IMR-90 (cell line): Measurements from ENCODE around the gene PARL. TPM values are rescaled to one million over a fixed set of nuclear protein-coding genes. Genes with fewer than 3 reads are reported as not detected.

Experiments used
- ATAC-seq: fragments of 200-7000 bp; cut with Tn5 transposase; 2 replicates; pipeline ENCODE4 v1.9.1; 2020; ENCODE audit warnings: low read depth, mild to moderate bottlenecking, moderate library complexity
- BruUV-seq: library from RNA; stranded (reverse); fragments of 400-500 nt; replicated peaks from 2 replicates; lab custom pipeline; 2021; lab: Mats Ljungman, UMichigan
- CTCF ChIA-PET: fragments of 300-600 bp; formaldehyde crosslinking; extraction: SDS; loops from one replicate; lab custom pipeline; 2021; ENCODE audit warnings: antibody characterized with exemption; lab: Yijun Ruan, JAX
- POLR2A ChIA-PET: fragments of 300-600 bp; sonication (Branson Sonifier 250); formaldehyde crosslinking; loops from one replicate; lab custom pipeline; 2022; ENCODE audit warnings: antibody characterized with exemption; ENCODE audit not compliant: unreplicated experiment; lab: Charles Lee
- DNase-seq: peaks from one replicate; pipeline ENCODE4 v3.0.0; 2013
- H2AFZ ChIP-seq: replicated peaks from 2 replicates; pipeline ENCODE3; 2013; ENCODE audit warnings: low read length, mild to moderate bottlenecking; ENCODE audit not compliant: poor library complexity
- H2AK5ac ChIP-seq: 2 replicates; pipeline ENCODE4 v1.6.1; 2013; ENCODE audit warnings: low read depth, low read length, inconsistent platforms
- H2AK9ac ChIP-seq: replicated peaks from 2 replicates; pipeline ENCODE3; 2013; ENCODE audit warnings: mild to moderate bottlenecking, low read depth, low read length, moderate library complexity; ENCODE audit not compliant: poor library complexity
- H2BK120ac ChIP-seq: 2 replicates; pipeline ENCODE4 v1.6.1; 2013; ENCODE audit warnings: low read depth, low read length, inconsistent platforms
- H2BK15ac ChIP-seq: 3 replicates; pipeline ENCODE4 v1.6.1; 2013; ENCODE audit warnings: low read depth, low read length, inconsistent platforms
- H2BK20ac ChIP-seq: 2 replicates; pipeline ENCODE4 v1.6.1; 2013; ENCODE audit warnings: low read depth, mild to moderate bottlenecking, inconsistent platforms, low read length, moderate library complexity
- H2BK5ac ChIP-seq: 2 replicates; pipeline ENCODE4 v1.6.1; 2013; ENCODE audit warnings: mild to moderate bottlenecking, low read depth, low read length, inconsistent platforms; ENCODE audit not compliant: poor library complexity, severe bottlenecking
- H3K14ac ChIP-seq: replicated peaks from 2 replicates; pipeline ENCODE4 v1.6.1; 2013; ENCODE audit warnings: low read depth, low read length, inconsistent platforms
- H3K18ac ChIP-seq: 2 replicates; pipeline ENCODE4 v1.6.1; 2013; ENCODE audit warnings: low read depth, low read length, control low read depth
- H3K23ac ChIP-seq: 2 replicates; pipeline ENCODE4 v1.6.1; 2013; ENCODE audit warnings: low read depth, low read length, inconsistent platforms
- H3K27ac ChIP-seq: 2 replicates; pipeline ENCODE4 v1.5.1; 2013; ENCODE audit warnings: mild to moderate bottlenecking, control low read depth, low read length; ENCODE audit not compliant: insufficient read depth
- H3K27me3 ChIP-seq: 2 replicates; pipeline ENCODE4 v1.6.1; 2013; ENCODE audit warnings: low read length; ENCODE audit not compliant: control insufficient read depth, insufficient read depth
- H3K36me3 ChIP-seq: 2 replicates; pipeline ENCODE4 v1.6.1; 2013; ENCODE audit warnings: low read length, mixed read lengths; ENCODE audit not compliant: control insufficient read depth, insufficient read depth
- H3K4ac ChIP-seq: 2 replicates; pipeline ENCODE4 v1.6.1; 2013; ENCODE audit warnings: low read depth, low read length, inconsistent platforms
- H3K4me1 ChIP-seq: 2 replicates; pipeline ENCODE4 v1.6.1; 2013; ENCODE audit warnings: low read length, mixed read lengths; ENCODE audit not compliant: control insufficient read depth, insufficient read depth
- H3K4me2 ChIP-seq: 2 replicates; pipeline ENCODE4 v1.6.1; 2013; ENCODE audit warnings: low read depth, mild to moderate bottlenecking, control low read depth, low read length, moderate library complexity
- H3K4me3 ChIP-seq: 2 replicates; pipeline ENCODE4 v1.5.1; 2013; ENCODE audit warnings: low read depth, mild to moderate bottlenecking, control low read depth, low read length, moderate library complexity; ENCODE audit not compliant: insufficient read depth
- H3K56ac ChIP-seq: 2 replicates; pipeline ENCODE4 v1.6.1; 2013; ENCODE audit warnings: low read length, inconsistent platforms; ENCODE audit not compliant: insufficient read depth; ENCODE audit errors: extremely low read depth
- H3K79me1 ChIP-seq, 2 experiments: 2 replicates each; pipeline ENCODE4 v1.6.1; 2013; ENCODE audit warnings: low read length in 2 of 2, inconsistent platforms in 1 of 2, low read depth in 1 of 2
- H3K9ac ChIP-seq: 2 replicates; pipeline ENCODE4 v1.6.1; 2013; ENCODE audit warnings: low read depth, low read length, control low read depth
- H3K9me1 ChIP-seq: 2 replicates; pipeline ENCODE4 v1.6.1; 2013; ENCODE audit warnings: low read length, inconsistent platforms; ENCODE audit not compliant: insufficient read depth
- H3K9me3 ChIP-seq: 2 replicates; pipeline ENCODE4 v1.6.1; 2013; ENCODE audit warnings: low read length; ENCODE audit not compliant: control insufficient read depth, insufficient read depth
- H4K20me1 ChIP-seq: 2 replicates; pipeline ENCODE4 v1.6.1; 2013; ENCODE audit warnings: low read length, inconsistent platforms; ENCODE audit not compliant: insufficient read depth
- H4K5ac ChIP-seq: 2 replicates; pipeline ENCODE4 v1.6.1; 2013; ENCODE audit warnings: mild to moderate bottlenecking, low read depth, low read length, control low read depth
- H4K8ac ChIP-seq, 2 experiments: 2 replicates each; pipeline ENCODE4 v1.6.1; 2013; ENCODE audit warnings: low read depth in 2 of 2, low read length in 2 of 2, control low read depth in 1 of 2, inconsistent platforms in 1 of 2
- H4K91ac ChIP-seq: 2 replicates; pipeline ENCODE4 v1.6.1; 2013; ENCODE audit warnings: low read depth, low read length, inconsistent platforms; ENCODE audit not compliant: insufficient read depth
- MAZ ChIP-seq: IDR thresholded peaks from 2 replicates; pipeline ENCODE4 v1.6.1; 2012; ENCODE audit warnings: low read depth, mild to moderate bottlenecking, low read length, improper control_type of control experiment, moderate library complexity, borderline replicate concordance
- NFE2L2 ChIP-seq: fragments of 150-350 bp; IDR thresholded peaks from 2 replicates; pipeline ENCODE4 v1.6.1; 2016; ENCODE audit warnings: low read depth, mild to moderate bottlenecking, low read length
- RAD21 ChIP-seq: IDR thresholded peaks from 2 replicates; pipeline ENCODE4 v1.6.1; 2012; ENCODE audit warnings: low read length, improper control_type of control experiment
- WGBS, 2 experiments: methylation state at CpG; one replicate each; pipeline versions ENCODE4 v1.1.5 to v1.1.7; 2013; ENCODE audit warnings: missing lambda C conversion rate in 2 of 2; ENCODE audit not compliant: insufficient read length in 1 of 2; ENCODE audit errors: extremely low coverage in 2 of 2; 5-methylcytosine and 5-hydroxymethylcytosine counted together
- dilution Hi-C: fragments of 300-500 bp; cut with HindIII; formaldehyde crosslinking; loops from one replicate; pipeline ENCODE4 v1.14.3; 2018; ENCODE audit warnings: low sequenced_read_pairs; ENCODE audit not compliant: unreplicated experiment
- in situ Hi-C: fragments of 300-500 bp; cut with MboI; formaldehyde crosslinking; loops from 3 replicates; pipeline ENCODE4 v1.14.3; 2019; ENCODE audit warnings: low sequenced_read_pairs, inconsistent platforms, mixed read lengths
- intact Hi-C: fragments of 100-400 bp; cut with micrococcal nuclease; formaldehyde crosslinking; loops from 2 replicates; pipeline ENCODE4 v1.10.0; 2022
- polyA plus RNA-seq, 3 experiments: library from polyadenylated mRNA; depleted of rRNA; stranded (reverse); fragments of >200 nt; gene quantifications; 2 replicates each; pipeline ENCODE4 v1.2.3, GENCODE V29; 2012; ENCODE audit warnings: low replicate concordance in 1 of 3
- total RNA-seq: library from RNA; depleted of rRNA; stranded (reverse); fragments of >200 nt; gene quantifications from 2 replicates; pipeline ENCODE4 v1.2.3, GENCODE V29; 2012
- TF ChIP-seq, protein P1 (sequence below): conservative IDR thresholded peaks from 2 replicates; pipeline ENCODE4 v1.5.1; 2012; ENCODE audit warnings: mild to moderate bottlenecking, low read depth, low read length, improper control_type of control experiment

Gene PARL
- total and polyA plus RNA-seq, 2 of the 4 experiments (the other 2 are of a cell fraction) = 35.5 to 42.6 TPM

DNA sequence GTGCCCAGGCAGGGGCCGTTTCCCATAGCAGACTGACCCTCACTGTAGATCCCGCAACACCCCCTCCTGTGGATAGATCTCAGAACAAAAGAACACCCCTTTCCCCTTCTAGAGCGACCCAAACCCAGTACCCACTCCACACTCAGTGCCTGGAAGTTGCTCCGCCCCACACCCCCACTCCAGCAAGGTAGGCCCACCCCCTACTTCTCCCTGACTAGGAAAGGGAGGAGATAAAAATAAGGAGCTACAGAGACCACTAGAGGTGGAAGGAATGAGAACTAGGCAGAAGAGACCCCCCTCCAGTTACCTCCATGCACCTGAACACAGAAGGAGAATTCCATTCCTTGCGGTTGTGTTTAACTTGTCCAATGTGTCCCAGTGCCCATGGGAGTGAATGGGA is 30.2 kb upstream of the PARL start:
- Histone ChIP-seq H3K9ac (no peak overlapping the region), H3K18ac (no peak overlapping the region), H4K20me1 (no peaks in the 10 kb centered on the region), H4K91ac (no peak overlapping the region), H3K36me3 (peaks cover 3% of the 10 kb centered on the region), H3K4me1 (no peaks in the 10 kb centered on the region), H2BK15ac (no peak overlapping the region), H3K23ac (no peak overlapping the region), H3K9me3 (no peaks in the 10 kb centered on the region), H2AFZ (no peak overlapping the region), H3K79me1 (no peaks in the 10 kb centered on the region), H2AK9ac (no peak overlapping the region), H3K4me3 (no peak overlapping the region), H4K5ac (no peak overlapping the region), H2BK20ac (no peak overlapping the region), H4K8ac (no peak overlapping the region), H3K14ac (no peak overlapping the region), H2BK5ac (no peak overlapping the region), H3K4ac (no peak overlapping the region), H3K9me1 (no peaks in the 10 kb centered on the region), H3K27me3 (peaks cover 15% of the 10 kb centered on the region), H3K27ac (no peak overlapping the region), H2BK120ac (no peak overlapping the region), H3K4me2 (no peak overlapping the region), H3K56ac (no peak overlapping the region), H2AK5ac (no peak overlapping the region)
- WGBS, 2 experiments = no CpG with 5 or more reads among the region's 5 CpGs
- dilution Hi-C loops (no loop called here), intact Hi-C loops (no loop called here), in situ Hi-C loops (no loop called here)
- BruUV-seq = no TSS peak
- ChIA-PET POLR2A (no interaction called here), CTCF (no interaction called here)
- ATAC-seq (no peak), DNase-seq (no peak)
- no peak for TF ChIP-seq MAZ
- TF ChIP-seq, protein P1, sequence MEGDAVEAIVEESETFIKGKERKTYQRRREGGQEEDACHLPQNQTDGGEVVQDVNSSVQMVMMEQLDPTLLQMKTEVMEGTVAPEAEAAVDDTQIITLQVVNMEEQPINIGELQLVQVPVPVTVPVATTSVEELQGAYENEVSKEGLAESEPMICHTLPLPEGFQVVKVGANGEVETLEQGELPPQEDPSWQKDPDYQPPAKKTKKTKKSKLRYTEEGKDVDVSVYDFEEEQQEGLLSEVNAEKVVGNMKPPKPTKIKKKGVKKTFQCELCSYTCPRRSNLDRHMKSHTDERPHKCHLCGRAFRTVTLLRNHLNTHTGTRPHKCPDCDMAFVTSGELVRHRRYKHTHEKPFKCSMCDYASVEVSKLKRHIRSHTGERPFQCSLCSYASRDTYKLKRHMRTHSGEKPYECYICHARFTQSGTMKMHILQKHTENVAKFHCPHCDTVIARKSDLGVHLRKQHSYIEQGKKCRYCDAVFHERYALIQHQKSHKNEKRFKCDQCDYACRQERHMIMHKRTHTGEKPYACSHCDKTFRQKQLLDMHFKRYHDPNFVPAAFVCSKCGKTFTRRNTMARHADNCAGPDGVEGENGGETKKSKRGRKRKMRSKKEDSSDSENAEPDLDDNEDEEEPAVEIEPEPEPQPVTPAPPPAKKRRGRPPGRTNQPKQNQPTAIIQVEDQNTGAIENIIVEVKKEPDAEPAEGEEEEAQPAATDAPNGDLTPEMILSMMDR = no peak
- TF ChIP-seq RAD21 = no peak
- no peak for TF ChIP-seq NFE2L2
